Panc1 (cell line): ENCODE results near the gene ALDH4A1. TPM values are rescaled to one million over a fixed set of nuclear protein-coding genes. Genes with fewer than 3 reads are reported as not detected.

Source experiments
- ATAC-seq: fragments of 200-7000 bp; cut with Tn5 transposase; 2 replicates; pipeline ENCODE4 v1.9.1; 2020; ENCODE audit warnings: mild to moderate bottlenecking, moderate library complexity
- BruUV-seq: library from RNA; stranded (reverse); fragments of 400-500 nt; replicated peaks from 2 replicates; lab custom pipeline; 2021; lab: Mats Ljungman, UMichigan
- CTCF ChIA-PET: fragments of 300-600 bp; sonication (Branson Sonifier 250); formaldehyde crosslinking; loops from one replicate; lab custom pipeline; 2022; ENCODE audit warnings: antibody characterized with exemption; lab: Charles Lee
- POLR2A ChIA-PET: fragments of 300-600 bp; sonication (Branson Sonifier 250); formaldehyde crosslinking; loops from one replicate; lab custom pipeline; 2022; ENCODE audit warnings: antibody characterized with exemption; lab: Charles Lee
- DNase-seq: peaks from one replicate; pipeline ENCODE4 v3.0.0-alpha.2; 2010; ENCODE audit warnings: low read depth, low spot score
- H3K27ac ChIP-seq: 2 replicates; pipeline ENCODE4 v1.5.1; 2011; ENCODE audit warnings: mild to moderate bottlenecking, low read length, inconsistent platforms
- H3K27me3 ChIP-seq: fragments of 200-500 bp; sonication (Bioruptor generic); 2 replicates; pipeline ENCODE4 v1.6.0; 2014; ENCODE audit warnings: low read length, inconsistent platforms; ENCODE audit not compliant: control insufficient read depth, insufficient read depth
- H3K36me3 ChIP-seq: fragments of 200-500 bp; sonication (Bioruptor generic); 2 replicates; pipeline ENCODE4 v1.5.1; 2014; ENCODE audit warnings: inconsistent platforms, mild to moderate bottlenecking, low read length, moderate library complexity; ENCODE audit not compliant: control insufficient read depth, insufficient read depth
- H3K4me1 ChIP-seq: 2 replicates; pipeline ENCODE4 v1.5.1; 2011; ENCODE audit warnings: inconsistent platforms, mild to moderate bottlenecking, low read length, moderate library complexity; ENCODE audit not compliant: control insufficient read depth, insufficient read depth
- H3K4me3 ChIP-seq, 2 experiments: 2 replicates each; pipeline ENCODE4 v1.5.1; 2011 to 2012; ENCODE audit warnings: low read depth in 2 of 2, low read length in 2 of 2, mild to moderate bottlenecking in 2 of 2, inconsistent platforms in 1 of 2, moderate library complexity in 1 of 2
- H3K9me3 ChIP-seq: fragments of 200-500 bp; sonication (Bioruptor generic); 2 replicates; pipeline ENCODE4 v1.5.1; 2014; ENCODE audit warnings: low read depth, mild to moderate bottlenecking, inconsistent platforms, low read length, moderate library complexity; ENCODE audit not compliant: control insufficient read depth, insufficient read depth
- POLR2AphosphoS5 ChIP-seq: IDR thresholded peaks from 2 replicates; pipeline ENCODE4 v1.6.1; 2012; ENCODE audit warnings: mild to moderate bottlenecking, low read depth, low read length, moderate library complexity
- SIN3A ChIP-seq: IDR thresholded peaks from 2 replicates; pipeline ENCODE4 v1.6.1; 2012; ENCODE audit warnings: low read depth, mild to moderate bottlenecking, low read length, moderate library complexity, borderline replicate concordance; ENCODE audit not compliant: insufficient read depth
- TCF7L2 ChIP-seq: IDR thresholded peaks from 2 replicates; pipeline ENCODE4 v1.6.1; 2011; ENCODE audit warnings: mild to moderate bottlenecking, low read depth, low read length, inconsistent platforms
- in situ Hi-C: cut with HindIII; loops from 2 replicates; pipeline ENCODE4 v1.10.0; 2016; ENCODE audit warnings: low sequenced_read_pairs, low pct_unique_long_range_greater_than_20kb
- intact Hi-C: fragments of 100-400 bp; cut with micrococcal nuclease; formaldehyde crosslinking; loops from one replicate; pipeline ENCODE4 v1.10.0; 2022; ENCODE audit not compliant: unreplicated experiment
- total RNA-seq: library from RNA; stranded (reverse); gene quantifications from one replicate; pipeline ENCODE4 v1.2.1, GENCODE V29; 2021; ENCODE audit not compliant: unreplicated experiment
- TF ChIP-seq, protein P1 (sequence below), 2 experiments: IDR thresholded peaks; 2 replicates each; pipeline ENCODE4 v1.6.1; 2011 to 2012; ENCODE audit warnings: low read depth in 2 of 2, control low read depth in 1 of 2, low read length in 1 of 2, mild to moderate bottlenecking in 1 of 2, moderate library complexity in 1 of 2; ENCODE audit not compliant: insufficient read depth in 1 of 2
- TF ChIP-seq, protein P2 (sequence below): fragments of 450-650 bp; IDR thresholded peaks from 2 replicates; pipeline ENCODE4 v1.5.1; 2017; ENCODE audit warnings: mild to moderate bottlenecking

ALDH4A1 gene
- total RNA-seq, 1 experiment from 2014 or later, result 21.7 TPM

DNA sequence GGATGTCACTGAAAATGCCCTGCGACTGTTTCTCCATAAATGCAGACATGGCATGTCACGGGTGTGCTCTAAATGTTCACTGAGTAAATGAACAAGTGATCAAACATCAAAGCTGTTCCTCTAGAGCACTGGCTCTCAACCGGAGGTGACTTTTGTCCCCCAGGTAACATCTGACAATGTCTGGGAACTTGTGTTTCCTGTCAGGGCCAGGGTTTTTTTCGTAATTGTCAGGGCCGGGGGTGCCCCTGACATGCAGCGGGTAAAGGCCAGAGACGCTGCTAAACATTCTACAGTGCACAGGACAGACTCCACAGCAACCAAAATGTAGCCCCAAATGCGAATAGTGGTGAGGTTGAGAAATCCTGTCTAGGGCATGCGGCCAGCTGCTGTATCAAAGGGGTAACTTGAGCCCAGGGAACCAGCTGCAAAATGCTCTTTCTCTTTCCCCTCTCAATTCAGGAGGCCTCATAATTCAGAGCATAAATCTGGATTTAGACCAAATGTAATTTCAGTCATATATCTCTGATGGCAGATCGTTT, 2.0 kb downstream of the ALDH4A1 start:
- ChIA-PET CTCF (interaction anchor here (0.5 to 0.9 kb wide), 3 partner anchors 61 to 152 kb away, joined by 4 to 9 read pairs (median 6); no protein-coding TSS in a partner anchor), POLR2A (no interaction called here)
- no peaks in the 10 kb centered on the region for H3K27me3 ChIP-seq
- H3K4me1 ChIP-seq, result peaks cover 30% of the 10 kb centered on the region
- no peaks in the 10 kb centered on the region for H3K9me3 ChIP-seq
- TF ChIP-seq, protein P1, sequence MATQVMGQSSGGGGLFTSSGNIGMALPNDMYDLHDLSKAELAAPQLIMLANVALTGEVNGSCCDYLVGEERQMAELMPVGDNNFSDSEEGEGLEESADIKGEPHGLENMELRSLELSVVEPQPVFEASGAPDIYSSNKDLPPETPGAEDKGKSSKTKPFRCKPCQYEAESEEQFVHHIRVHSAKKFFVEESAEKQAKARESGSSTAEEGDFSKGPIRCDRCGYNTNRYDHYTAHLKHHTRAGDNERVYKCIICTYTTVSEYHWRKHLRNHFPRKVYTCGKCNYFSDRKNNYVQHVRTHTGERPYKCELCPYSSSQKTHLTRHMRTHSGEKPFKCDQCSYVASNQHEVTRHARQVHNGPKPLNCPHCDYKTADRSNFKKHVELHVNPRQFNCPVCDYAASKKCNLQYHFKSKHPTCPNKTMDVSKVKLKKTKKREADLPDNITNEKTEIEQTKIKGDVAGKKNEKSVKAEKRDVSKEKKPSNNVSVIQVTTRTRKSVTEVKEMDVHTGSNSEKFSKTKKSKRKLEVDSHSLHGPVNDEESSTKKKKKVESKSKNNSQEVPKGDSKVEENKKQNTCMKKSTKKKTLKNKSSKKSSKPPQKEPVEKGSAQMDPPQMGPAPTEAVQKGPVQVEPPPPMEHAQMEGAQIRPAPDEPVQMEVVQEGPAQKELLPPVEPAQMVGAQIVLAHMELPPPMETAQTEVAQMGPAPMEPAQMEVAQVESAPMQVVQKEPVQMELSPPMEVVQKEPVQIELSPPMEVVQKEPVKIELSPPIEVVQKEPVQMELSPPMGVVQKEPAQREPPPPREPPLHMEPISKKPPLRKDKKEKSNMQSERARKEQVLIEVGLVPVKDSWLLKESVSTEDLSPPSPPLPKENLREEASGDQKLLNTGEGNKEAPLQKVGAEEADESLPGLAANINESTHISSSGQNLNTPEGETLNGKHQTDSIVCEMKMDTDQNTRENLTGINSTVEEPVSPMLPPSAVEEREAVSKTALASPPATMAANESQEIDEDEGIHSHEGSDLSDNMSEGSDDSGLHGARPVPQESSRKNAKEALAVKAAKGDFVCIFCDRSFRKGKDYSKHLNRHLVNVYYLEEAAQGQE (IDR thresholded peaks at IDR 0.05; ENCODE audit: insufficient read depth in 1 of 2, low read depth in 2 of 2, low read length in 1 of 2), result no peak
- TF ChIP-seq SIN3A (no peak), TCF7L2 (no peak)
- TF ChIP-seq, protein P2, sequence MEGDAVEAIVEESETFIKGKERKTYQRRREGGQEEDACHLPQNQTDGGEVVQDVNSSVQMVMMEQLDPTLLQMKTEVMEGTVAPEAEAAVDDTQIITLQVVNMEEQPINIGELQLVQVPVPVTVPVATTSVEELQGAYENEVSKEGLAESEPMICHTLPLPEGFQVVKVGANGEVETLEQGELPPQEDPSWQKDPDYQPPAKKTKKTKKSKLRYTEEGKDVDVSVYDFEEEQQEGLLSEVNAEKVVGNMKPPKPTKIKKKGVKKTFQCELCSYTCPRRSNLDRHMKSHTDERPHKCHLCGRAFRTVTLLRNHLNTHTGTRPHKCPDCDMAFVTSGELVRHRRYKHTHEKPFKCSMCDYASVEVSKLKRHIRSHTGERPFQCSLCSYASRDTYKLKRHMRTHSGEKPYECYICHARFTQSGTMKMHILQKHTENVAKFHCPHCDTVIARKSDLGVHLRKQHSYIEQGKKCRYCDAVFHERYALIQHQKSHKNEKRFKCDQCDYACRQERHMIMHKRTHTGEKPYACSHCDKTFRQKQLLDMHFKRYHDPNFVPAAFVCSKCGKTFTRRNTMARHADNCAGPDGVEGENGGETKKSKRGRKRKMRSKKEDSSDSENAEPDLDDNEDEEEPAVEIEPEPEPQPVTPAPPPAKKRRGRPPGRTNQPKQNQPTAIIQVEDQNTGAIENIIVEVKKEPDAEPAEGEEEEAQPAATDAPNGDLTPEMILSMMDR, result no peak
- in situ Hi-C loops (no loop called here), intact Hi-C loops (loop anchor here (10.0 kb wide), 1 partner anchor 194 kb away; no protein-coding TSS in a partner anchor)
- DNase-seq (no peak), ATAC-seq (no peak)
- H3K36me3 ChIP-seq, result peaks cover 4% of the 10 kb centered on the region; the same call in 1 of the 2 replicates
- no peak overlapping the region for H3K27ac ChIP-seq
- BruUV-seq, result no TSS peak
- H3K4me3 ChIP-seq, result no peak overlapping the region

- ChIA-PET POLR2A (no interaction called here), CTCF (interaction anchor here (0.5 kb wide), 1 partner anchor 62 kb away, joined by 4 read pairs; no protein-coding TSS in a partner anchor)
- in situ Hi-C loops (no loop called here), intact Hi-C loops (loop anchor here (10.0 kb wide), 1 partner anchor 195 kb away; no protein-coding TSS in a partner anchor)
- TF ChIP-seq, protein P2, result no peak
- TF ChIP-seq, protein P1 (IDR thresholded peaks at IDR 0.05; ENCODE audit: insufficient read depth in 1 of 2, low read depth in 2 of 2, low read length in 1 of 2), result no peak
- TF ChIP-seq POLR2AphosphoS5, result no peak
- DNase-seq, result no peak
- no peak overlapping the region for H3K4me3 ChIP-seq
- H3K4me1 ChIP-seq, result peaks cover 29% of the 10 kb centered on the region
- peaks cover 4% of the 10 kb centered on the region for H3K36me3 ChIP-seq
- H3K9me3 ChIP-seq, result no peaks in the 10 kb centered on the region
- ATAC-seq, result no peak
- BruUV-seq, result no TSS peak
- no peaks in the 10 kb centered on the region for H3K27me3 ChIP-seq
- no peak overlapping the region for H3K27ac ChIP-seq
These were observed 2.8 kb downstream of the ALDH4A1 start for GRCh38 chr1:18899363-18900049.
